K562 (cell line): ENCODE data around the gene CHM. TPM values are rescaled to one million over a fixed set of nuclear protein-coding genes. Genes with fewer than 3 reads are reported as not detected.

ENCODE experiments used
- CEBPB ChIP-seq: fragments of 450-650 bp; IDR thresholded peaks from 2 replicates; pipeline ENCODE4 v1.6.1; 2016; ENCODE audit warnings: missing genetic modification characterization, missing compliant biosample characterization
- MEF2D ChIP-seq: conservative IDR thresholded peaks from 2 replicates; pipeline ENCODE4 v1.6.1; 2016; ENCODE audit warnings: low read depth, missing genetic modification characterization, missing compliant biosample characterization
- MTA3 ChIP-seq: fragments of 450-650 bp; formaldehyde crosslinking; IDR thresholded peaks from 2 replicates; pipeline ENCODE4 v1.6.1; 2017; ENCODE audit warnings: mild to moderate bottlenecking, borderline replicate concordance
- RFX5 ChIP-seq: IDR thresholded peaks from 2 replicates; pipeline ENCODE4 v1.6.1; 2011; ENCODE audit warnings: low read depth, mild to moderate bottlenecking, improper control_type of control experiment, low read length
- TARDBP ChIP-seq: fragments of 450-650 bp; IDR thresholded peaks from 2 replicates; pipeline ENCODE4 v1.6.1; 2016
- ZBTB7A ChIP-seq: IDR thresholded peaks from 2 replicates; pipeline ENCODE4 v1.6.1; 2011; ENCODE audit warnings: low read depth, mild to moderate bottlenecking, low read length, moderate library complexity, borderline replicate concordance; ENCODE audit not compliant: control insufficient read depth
- ZFP30 ChIP-seq: fragments of 250-450 bp; sonication (Bioruptor Pico); IDR thresholded peaks from 2 replicates; pipeline ENCODE4 v1.8.0; 2022; ENCODE audit warnings: moderate library complexity, mild to moderate bottlenecking, inconsistent platforms, borderline replicate concordance
- ZNF239 ChIP-seq: fragments of 250-450 bp; sonication (Bioruptor Pico); IDR thresholded peaks from 2 replicates; pipeline ENCODE4 v1.4.0; 2020; ENCODE audit warnings: mild to moderate bottlenecking
- ZNF444 ChIP-seq: fragments of 250-450 bp; sonication (Bioruptor Pico); IDR thresholded peaks from 2 replicates; pipeline ENCODE4 v1.4.0; 2020; ENCODE audit warnings: mild to moderate bottlenecking, moderate library complexity
- polyA plus RNA-seq, 8 experiments: library from polyadenylated mRNA; depleted of rRNA in 4 of 8; stranded (reverse) in 5 of 8; unstranded in 3 of 8; fragments of >200 nt; fragmentation: Nextera tagmentation in 2 of 8; fragmentation: Illumina TruSeq in 1 of 8; extraction: Ambion mirVana in 2 of 8; extraction: Trizol in 1 of 8; gene quantifications; 2 replicates each; pipeline versions ENCODE4 v1.2.1 to v1.2.3, GENCODE V29; 2011 to 2014; ENCODE audit warnings: inconsistent platforms in 1 of 8, missing spikeins in 1 of 8
- total RNA-seq, 7 experiments: library from RNA; depleted of rRNA in 6 of 7; stranded (reverse); fragments of >200 nt in 6 of 7; fragmentation: Illumina TruSeq in 2 of 7; extraction: Trizol in 2 of 7; gene quantifications; 2 replicates each; pipeline versions ENCODE4 v1.2.1 to v1.2.3, GENCODE V29; 2011 to 2021; ENCODE audit warnings: low replicate concordance in 1 of 7
- TF ChIP-seq, protein P1 (sequence below): sonication (generic); formaldehyde crosslinking; IDR thresholded peaks from 2 replicates; pipeline ENCODE4 v1.8.1; 2023; ENCODE audit warnings: mild to moderate bottlenecking, missing genetic modification reagents
- TF ChIP-seq, protein P2 (sequence below): sonication (generic); formaldehyde crosslinking; IDR thresholded peaks from 2 replicates; pipeline ENCODE4 v1.9.0; 2022; ENCODE audit warnings: mild to moderate bottlenecking, missing genetic modification reagents
- TF ChIP-seq, protein P3 (sequence below): IDR thresholded peaks from 2 replicates; pipeline ENCODE4 v1.6.1; 2011; ENCODE audit warnings: borderline replicate concordance, low read depth, mild to moderate bottlenecking, moderate library complexity, low read length; ENCODE audit not compliant: insufficient read depth, poor library complexity, severe bottlenecking
- TF ChIP-seq, protein P4 (sequence below): fragments of 450-650 bp; IDR thresholded peaks from 2 replicates; pipeline ENCODE4 v1.6.1; 2016; ENCODE audit warnings: borderline replicate concordance
- TF ChIP-seq, protein P5 (sequence below): sonication (generic); formaldehyde crosslinking; IDR thresholded peaks from 2 replicates; pipeline ENCODE4 v1.8.0; 2022; ENCODE audit warnings: mild to moderate bottlenecking, low read depth, missing genetic modification reagents

Gene CHM
- total and polyA plus RNA-seq, 9 of the 15 experiments (the other 6 are each of a cell fraction or from before 2014, with no cell fraction given): 2.2 to 9.0 (median 4.6) TPM

DNA sequence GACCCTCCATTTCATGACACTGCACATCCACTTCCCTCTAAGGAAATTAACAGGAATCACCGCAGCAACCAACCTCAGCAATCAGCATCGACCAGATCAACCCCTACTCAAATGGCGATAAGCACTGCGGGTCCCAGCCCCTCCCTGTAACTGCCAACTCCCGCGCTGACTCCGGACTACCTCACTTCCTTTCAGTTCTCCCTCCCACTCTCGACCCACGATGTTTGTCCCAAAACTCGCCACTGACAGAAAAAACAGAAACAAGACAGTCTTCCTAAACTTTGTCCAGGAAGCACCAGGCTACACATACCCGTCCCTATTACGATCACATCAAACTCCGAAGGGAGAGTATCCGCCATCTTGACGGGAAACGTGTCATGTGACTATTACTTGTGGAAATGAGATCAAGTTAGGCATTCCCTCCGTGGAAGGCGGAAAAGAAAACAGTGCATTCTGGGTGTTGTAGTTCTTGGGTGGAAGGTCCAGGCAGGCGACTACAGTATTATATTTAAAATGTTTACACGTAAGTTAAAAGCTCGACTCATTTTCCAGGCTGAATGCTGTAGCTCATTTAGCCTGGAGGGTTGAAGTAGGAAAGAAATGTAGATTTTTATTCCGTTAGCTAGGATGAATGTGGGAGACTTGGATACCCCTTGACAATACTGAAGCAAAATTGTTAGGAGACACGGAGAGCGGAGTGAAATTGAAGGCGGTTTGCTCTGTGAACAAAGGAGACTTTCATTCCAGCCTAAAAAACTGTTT is at the start of gene CHM (continued):
- TF ChIP-seq, protein P1, sequence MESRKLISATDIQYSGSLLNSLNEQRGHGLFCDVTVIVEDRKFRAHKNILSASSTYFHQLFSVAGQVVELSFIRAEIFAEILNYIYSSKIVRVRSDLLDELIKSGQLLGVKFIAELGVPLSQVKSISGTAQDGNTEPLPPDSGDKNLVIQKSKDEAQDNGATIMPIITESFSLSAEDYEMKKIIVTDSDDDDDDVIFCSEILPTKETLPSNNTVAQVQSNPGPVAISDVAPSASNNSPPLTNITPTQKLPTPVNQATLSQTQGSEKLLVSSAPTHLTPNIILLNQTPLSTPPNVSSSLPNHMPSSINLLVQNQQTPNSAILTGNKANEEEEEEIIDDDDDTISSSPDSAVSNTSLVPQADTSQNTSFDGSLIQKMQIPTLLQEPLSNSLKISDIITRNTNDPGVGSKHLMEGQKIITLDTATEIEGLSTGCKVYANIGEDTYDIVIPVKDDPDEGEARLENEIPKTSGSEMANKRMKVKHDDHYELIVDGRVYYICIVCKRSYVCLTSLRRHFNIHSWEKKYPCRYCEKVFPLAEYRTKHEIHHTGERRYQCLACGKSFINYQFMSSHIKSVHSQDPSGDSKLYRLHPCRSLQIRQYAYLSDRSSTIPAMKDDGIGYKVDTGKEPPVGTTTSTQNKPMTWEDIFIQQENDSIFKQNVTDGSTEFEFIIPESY (CRISPR knock-in tag): no peak
- TF ChIP-seq, protein P2, sequence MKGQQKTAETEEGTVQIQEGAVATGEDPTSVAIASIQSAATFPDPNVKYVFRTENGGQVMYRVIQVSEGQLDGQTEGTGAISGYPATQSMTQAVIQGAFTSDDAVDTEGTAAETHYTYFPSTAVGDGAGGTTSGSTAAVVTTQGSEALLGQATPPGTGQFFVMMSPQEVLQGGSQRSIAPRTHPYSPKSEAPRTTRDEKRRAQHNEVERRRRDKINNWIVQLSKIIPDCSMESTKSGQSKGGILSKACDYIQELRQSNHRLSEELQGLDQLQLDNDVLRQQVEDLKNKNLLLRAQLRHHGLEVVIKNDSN (CRISPR knock-in tag): peak; percentile 85
- TF ChIP-seq RFX5 (no peak), TARDBP (no peak), ZFP30 (no peak), MEF2D (tag) (no peak), MTA3 (no peak), ZNF444 (CRISPR knock-in tag) (no peak), ZNF239 (CRISPR knock-in tag) (no peak), CEBPB (tag) (no peak), ZBTB7A (peak; percentile 59; the same call in 1 of the 2 replicates)
- TF ChIP-seq, protein P3, sequence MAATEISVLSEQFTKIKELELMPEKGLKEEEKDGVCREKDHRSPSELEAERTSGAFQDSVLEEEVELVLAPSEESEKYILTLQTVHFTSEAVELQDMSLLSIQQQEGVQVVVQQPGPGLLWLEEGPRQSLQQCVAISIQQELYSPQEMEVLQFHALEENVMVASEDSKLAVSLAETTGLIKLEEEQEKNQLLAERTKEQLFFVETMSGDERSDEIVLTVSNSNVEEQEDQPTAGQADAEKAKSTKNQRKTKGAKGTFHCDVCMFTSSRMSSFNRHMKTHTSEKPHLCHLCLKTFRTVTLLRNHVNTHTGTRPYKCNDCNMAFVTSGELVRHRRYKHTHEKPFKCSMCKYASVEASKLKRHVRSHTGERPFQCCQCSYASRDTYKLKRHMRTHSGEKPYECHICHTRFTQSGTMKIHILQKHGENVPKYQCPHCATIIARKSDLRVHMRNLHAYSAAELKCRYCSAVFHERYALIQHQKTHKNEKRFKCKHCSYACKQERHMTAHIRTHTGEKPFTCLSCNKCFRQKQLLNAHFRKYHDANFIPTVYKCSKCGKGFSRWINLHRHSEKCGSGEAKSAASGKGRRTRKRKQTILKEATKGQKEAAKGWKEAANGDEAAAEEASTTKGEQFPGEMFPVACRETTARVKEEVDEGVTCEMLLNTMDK: no peak
- TF ChIP-seq, protein P4, sequence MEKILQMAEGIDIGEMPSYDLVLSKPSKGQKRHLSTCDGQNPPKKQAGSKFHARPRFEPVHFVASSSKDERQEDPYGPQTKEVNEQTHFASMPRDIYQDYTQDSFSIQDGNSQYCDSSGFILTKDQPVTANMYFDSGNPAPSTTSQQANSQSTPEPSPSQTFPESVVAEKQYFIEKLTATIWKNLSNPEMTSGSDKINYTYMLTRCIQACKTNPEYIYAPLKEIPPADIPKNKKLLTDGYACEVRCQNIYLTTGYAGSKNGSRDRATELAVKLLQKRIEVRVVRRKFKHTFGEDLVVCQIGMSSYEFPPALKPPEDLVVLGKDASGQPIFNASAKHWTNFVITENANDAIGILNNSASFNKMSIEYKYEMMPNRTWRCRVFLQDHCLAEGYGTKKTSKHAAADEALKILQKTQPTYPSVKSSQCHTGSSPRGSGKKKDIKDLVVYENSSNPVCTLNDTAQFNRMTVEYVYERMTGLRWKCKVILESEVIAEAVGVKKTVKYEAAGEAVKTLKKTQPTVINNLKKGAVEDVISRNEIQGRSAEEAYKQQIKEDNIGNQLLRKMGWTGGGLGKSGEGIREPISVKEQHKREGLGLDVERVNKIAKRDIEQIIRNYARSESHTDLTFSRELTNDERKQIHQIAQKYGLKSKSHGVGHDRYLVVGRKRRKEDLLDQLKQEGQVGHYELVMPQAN: peak; percentile 75; the same call in 1 of the 2 replicates
- TF ChIP-seq, protein P5, sequence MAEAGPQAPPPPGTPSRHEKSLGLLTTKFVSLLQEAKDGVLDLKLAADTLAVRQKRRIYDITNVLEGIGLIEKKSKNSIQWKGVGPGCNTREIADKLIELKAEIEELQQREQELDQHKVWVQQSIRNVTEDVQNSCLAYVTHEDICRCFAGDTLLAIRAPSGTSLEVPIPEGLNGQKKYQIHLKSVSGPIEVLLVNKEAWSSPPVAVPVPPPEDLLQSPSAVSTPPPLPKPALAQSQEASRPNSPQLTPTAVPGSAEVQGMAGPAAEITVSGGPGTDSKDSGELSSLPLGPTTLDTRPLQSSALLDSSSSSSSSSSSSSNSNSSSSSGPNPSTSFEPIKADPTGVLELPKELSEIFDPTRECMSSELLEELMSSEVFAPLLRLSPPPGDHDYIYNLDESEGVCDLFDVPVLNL: no peak
